Thyroid gland (tissue), 4 donors: ENCODE results near the gene NGEF. TPM values are rescaled to one million over a fixed set of nuclear protein-coding genes. Genes with fewer than 3 reads are reported as not detected.

Experiments used
- DNase-seq, 2 donors: peaks; one replicate each; pipeline ENCODE4 v3.0.0-alpha.2; 2019
- H3K27ac ChIP-seq, 3 donors: fragments of 200-600 bp; sonication (generic); 1 replicate in 2 of 3; 2 replicates in 1 of 3; pipeline ENCODE4 v1.5.1; 2016 to 2019; ENCODE audit warnings: mild to moderate bottlenecking in 1 of 3, moderate library complexity in 1 of 3
- H3K27me3 ChIP-seq: fragments of 200-600 bp; sonication (generic); one replicate; pipeline ENCODE4 v1.5.1; 2019
- H3K36me3 ChIP-seq, 2 donors: fragments of 200-600 bp; sonication (generic); one replicate each; pipeline ENCODE4 v1.5.1; 2016 to 2019
- H3K4me1 ChIP-seq, 2 donors: fragments of 200-600 bp; sonication (generic); one replicate each; pipeline ENCODE4 v1.5.1; 2017 to 2019
- H3K4me3 ChIP-seq, 3 donors: fragments of 200-600 bp; sonication (generic); replicated peaks in 1 of 3; 1 replicate in 2 of 3; 2 replicates in 1 of 3; pipeline ENCODE4 v1.5.1; 2016; ENCODE audit warnings: mild to moderate bottlenecking in 1 of 3
- H3K9me3 ChIP-seq: fragments of 200-600 bp; sonication (generic); one replicate; pipeline ENCODE4 v1.5.1; 2017
- POLR2A ChIP-seq, 2 donors: fragments of 450-650 bp; IDR thresholded peaks; one replicate each; pipeline ENCODE4 v1.6.1; 2017; ENCODE audit warnings: antibody characterized with exemption in 2 of 2, mild to moderate bottlenecking in 2 of 2, moderate library complexity in 1 of 2
- WGBS, 2 donors: methylation state at CpG; one replicate each; pipeline ENCODE4 v1.1.5; 2017; 5-methylcytosine and 5-hydroxymethylcytosine counted together
- intact Hi-C: fragments of 100-400 bp; cut with DNase I; formaldehyde crosslinking; loops from one replicate; pipeline ENCODE4 v1.15.1; 2023
- total RNA-seq, 4 donors: library from RNA; depleted of rRNA; stranded (reverse); fragments of >200 nt; gene quantifications; one replicate each; pipeline ENCODE4 v1.2.3, GENCODE V29; 2016
- TF ChIP-seq, protein P1 (sequence below), 6 experiments: fragments of 200-600 bp in 3 of 6; fragments of 450-650 bp in 3 of 6; sonication (generic) in 3 of 6; IDR thresholded peaks; one replicate each; pipeline ENCODE4 v1.5.1; 2016 to 2019; ENCODE audit warnings: antibody characterized with exemption in 6 of 6, mild to moderate bottlenecking in 2 of 6, inconsistent platforms in 1 of 6, moderate library complexity in 1 of 6

The NGEF gene
- total RNA-seq, 4 donors from 2014 or later: 0.11 to 2.1 TPM; not detected in 2

DNA sequence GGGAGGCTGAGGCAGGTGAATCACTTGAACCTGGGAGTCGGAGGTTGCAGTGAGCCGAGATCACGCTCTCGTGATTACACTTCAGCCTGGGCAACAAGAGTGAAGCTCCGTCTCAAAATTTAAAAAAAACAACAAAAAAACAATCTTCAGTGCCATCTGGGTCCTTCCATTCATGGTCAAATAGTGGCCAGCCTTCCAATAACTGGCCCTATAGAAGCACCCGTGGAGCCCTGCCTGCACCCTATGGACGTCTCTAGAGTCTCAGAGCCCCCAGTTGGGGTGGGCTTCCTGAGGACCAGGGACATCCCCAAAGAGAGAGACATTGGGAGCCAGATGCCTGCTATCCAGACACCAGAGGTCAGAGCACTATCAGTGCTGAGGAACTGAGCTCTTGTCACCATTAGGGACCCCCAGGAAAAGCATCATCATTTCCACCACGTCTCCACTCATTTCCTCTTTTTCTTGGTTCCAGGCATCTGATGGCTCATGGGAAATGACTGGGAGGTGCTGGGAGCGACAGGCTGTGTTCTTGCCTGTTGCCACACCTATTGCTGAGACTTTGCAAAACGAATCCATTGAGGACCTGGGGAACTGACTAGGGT, 28.8 kb upstream of the NGEF start:
- intact Hi-C loops: no loop called here

DNA sequence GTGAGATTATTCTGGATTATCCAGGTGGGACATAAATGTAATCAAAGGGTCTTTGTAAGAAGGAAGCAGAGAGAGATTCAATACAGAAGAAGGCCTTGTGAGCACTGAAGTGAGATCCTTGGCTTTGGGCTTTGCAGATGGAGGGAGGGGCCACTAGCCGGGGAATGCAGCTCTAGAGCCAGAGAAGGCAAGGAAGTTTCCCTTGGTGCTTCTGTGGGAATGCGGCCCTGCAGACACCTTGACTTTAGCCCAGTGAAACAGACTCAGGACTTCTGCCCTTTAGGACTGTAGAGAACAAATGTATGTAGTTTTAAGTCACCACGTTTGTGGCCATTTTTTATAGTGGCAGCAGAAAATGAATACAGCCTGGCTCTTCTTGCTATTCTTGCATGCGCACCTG, 27.5 kb upstream of the NGEF start:
- DNase-seq: no peak
- no peak overlapping the region for H3K4me3 ChIP-seq
- no peak overlapping the region for H3K27ac ChIP-seq
- 84 to 86% methylated on average over 4 of the region's 4 CpGs for WGBS, 2 donors
- H3K36me3 ChIP-seq: no peaks in the 10 kb centered on the region
- H3K9me3 ChIP-seq: no peaks in the 10 kb centered on the region
- H3K4me1 ChIP-seq: no peaks in the 10 kb centered on the region
- intact Hi-C loops: no loop called here
- no peak for TF ChIP-seq POLR2A (IDR thresholded peaks at IDR 0.05)
- TF ChIP-seq, protein P1, sequence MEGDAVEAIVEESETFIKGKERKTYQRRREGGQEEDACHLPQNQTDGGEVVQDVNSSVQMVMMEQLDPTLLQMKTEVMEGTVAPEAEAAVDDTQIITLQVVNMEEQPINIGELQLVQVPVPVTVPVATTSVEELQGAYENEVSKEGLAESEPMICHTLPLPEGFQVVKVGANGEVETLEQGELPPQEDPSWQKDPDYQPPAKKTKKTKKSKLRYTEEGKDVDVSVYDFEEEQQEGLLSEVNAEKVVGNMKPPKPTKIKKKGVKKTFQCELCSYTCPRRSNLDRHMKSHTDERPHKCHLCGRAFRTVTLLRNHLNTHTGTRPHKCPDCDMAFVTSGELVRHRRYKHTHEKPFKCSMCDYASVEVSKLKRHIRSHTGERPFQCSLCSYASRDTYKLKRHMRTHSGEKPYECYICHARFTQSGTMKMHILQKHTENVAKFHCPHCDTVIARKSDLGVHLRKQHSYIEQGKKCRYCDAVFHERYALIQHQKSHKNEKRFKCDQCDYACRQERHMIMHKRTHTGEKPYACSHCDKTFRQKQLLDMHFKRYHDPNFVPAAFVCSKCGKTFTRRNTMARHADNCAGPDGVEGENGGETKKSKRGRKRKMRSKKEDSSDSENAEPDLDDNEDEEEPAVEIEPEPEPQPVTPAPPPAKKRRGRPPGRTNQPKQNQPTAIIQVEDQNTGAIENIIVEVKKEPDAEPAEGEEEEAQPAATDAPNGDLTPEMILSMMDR (IDR thresholded peaks at IDR 0.05): no peak
- H3K27me3 ChIP-seq: no peaks in the 10 kb centered on the region

More for the DNA sequence above, 28.8 kb upstream of the NGEF start:
- DNase-seq: no peak
- Histone ChIP-seq H3K4me1 (no peaks in the 10 kb centered on the region), H3K9me3 (no peaks in the 10 kb centered on the region), H3K4me3 (no peak overlapping the region), H3K36me3 (no peaks in the 10 kb centered on the region), H3K27ac (no peak overlapping the region), H3K27me3 (no peaks in the 10 kb centered on the region)
- 80 to 84% methylated on average over 10 of the region's 10 CpGs for WGBS, 2 donors
- TF ChIP-seq, protein P1 (IDR thresholded peaks at IDR 0.05): no peak
- no peak for TF ChIP-seq POLR2A (IDR thresholded peaks at IDR 0.05)

DNA sequence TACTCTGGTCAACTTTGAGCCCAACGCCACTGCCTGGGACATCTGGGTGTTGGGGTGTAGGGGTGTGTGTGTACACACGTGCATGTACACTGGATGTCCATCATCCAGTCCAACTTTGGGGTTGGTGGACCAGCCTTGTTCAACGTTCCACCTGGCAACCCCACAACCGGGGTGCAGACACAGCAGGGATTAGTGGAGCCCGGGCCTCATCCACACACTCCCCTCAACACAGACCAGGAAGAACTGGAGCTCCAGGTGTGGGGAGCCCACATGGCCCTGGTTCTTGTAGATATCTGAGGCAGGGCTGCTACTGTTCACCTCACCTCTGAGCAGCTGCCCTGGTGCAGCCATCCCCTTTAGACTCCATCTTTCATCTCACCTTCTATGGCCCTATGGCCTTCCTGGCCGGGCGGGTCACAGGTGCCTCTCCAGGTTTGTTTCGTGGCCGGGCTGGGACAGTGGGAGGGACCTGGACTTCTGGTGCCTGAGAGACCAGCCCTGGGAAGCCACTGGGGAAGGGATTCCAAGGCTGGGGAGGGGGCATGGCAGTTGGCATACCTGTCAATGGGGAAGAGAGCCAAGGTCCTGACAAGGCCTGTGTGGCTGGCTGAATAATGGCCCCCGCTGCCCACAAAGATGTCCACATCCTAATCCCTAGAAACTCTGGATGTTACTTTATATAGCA, 26.9 kb upstream of the NGEF start:
- Histone ChIP-seq H3K27ac (no peak overlapping the region), H3K9me3 (no peaks in the 10 kb centered on the region), H3K4me1 (no peaks in the 10 kb centered on the region), H3K27me3 (no peaks in the 10 kb centered on the region), H3K4me3 (no peak overlapping the region), H3K36me3 (no peaks in the 10 kb centered on the region)
- TF ChIP-seq, protein P1 (IDR thresholded peaks at IDR 0.05): no peak
- no peak for TF ChIP-seq POLR2A (IDR thresholded peaks at IDR 0.05)
- WGBS, 2 donors: 86 to 99% methylated on average over 5 to 6 of the region's 10 CpGs
- DNase-seq: no peak
- intact Hi-C loops: no loop called here

- Histone ChIP-seq H3K27me3 (no peaks in the 10 kb centered on the region), H3K9me3 (no peaks in the 10 kb centered on the region), H3K4me3 (no peak overlapping the region), H3K27ac (no peak overlapping the region), H3K36me3 (no peaks in the 10 kb centered on the region), H3K4me1 (no peaks in the 10 kb centered on the region)
- intact Hi-C loops: no loop called here
- no peak for DNase-seq
- 79 to 82% methylated on average over 8 of the region's 8 CpGs for WGBS, 2 donors
- TF ChIP-seq POLR2A (IDR thresholded peaks at IDR 0.05): no peak
- TF ChIP-seq, protein P1 (IDR thresholded peaks at IDR 0.05): no peak
These were observed 26.3 kb upstream of the NGEF start for GRCh38 chr2:233039212-233039845.

- intact Hi-C loops: no loop called here
- no peak overlapping the region for H3K4me3 ChIP-seq
- no peak overlapping the region for H3K27ac ChIP-seq
- 85 to 86% methylated on average over 2 of the region's 2 CpGs for WGBS, 2 donors
- H3K9me3 ChIP-seq: no peaks in the 10 kb centered on the region
- H3K4me1 ChIP-seq: no peaks in the 10 kb centered on the region
- DNase-seq: no peak
- H3K27me3 ChIP-seq: no peaks in the 10 kb centered on the region
- TF ChIP-seq POLR2A (IDR thresholded peaks at IDR 0.05): no peak
- TF ChIP-seq, protein P1 (IDR thresholded peaks at IDR 0.05): no peak
- no peaks in the 10 kb centered on the region for H3K36me3 ChIP-seq
These were observed 24.0 kb upstream of the NGEF start for GRCh38 chr2:233037078-233037477.
